ENCODE measurements around the gene GRK4. TPM values are rescaled to one million over a fixed set of nuclear protein-coding genes. Genes with fewer than 3 reads are reported as not detected.
"Not testable (repeated sequence)": the region's sequence is repeated elsewhere in the genome, so short reads cannot be mapped to it uniquely, and the experiment has no call there.

The GRK4 gene
- total RNA-seq, 2 experiments from 2014 or later, result 2.2 to 2.6 TPM

DNA sequence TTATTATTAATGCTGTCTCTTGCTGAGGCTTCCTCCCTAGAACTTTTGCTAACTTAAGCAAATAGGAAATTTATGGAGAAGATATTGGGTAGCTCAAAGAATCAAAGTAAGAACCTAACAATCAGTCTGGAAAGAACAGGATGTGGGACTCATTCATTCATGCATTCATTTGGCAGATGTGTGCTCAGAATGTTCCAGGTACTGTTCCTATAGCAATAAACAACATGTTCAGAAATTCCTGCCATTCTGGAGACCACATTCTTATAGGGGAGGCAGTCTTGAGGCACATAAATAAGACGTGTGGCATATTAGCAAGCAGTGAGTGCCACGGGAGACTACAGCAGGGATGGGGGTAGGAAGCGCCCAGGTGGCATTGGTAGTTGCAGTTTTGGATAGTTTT, 5.0 kb downstream of the GRK4 start:
- Mint-ChIP-seq H3K4me3 (no peak overlapping the region), H3K9me3 (ENCODE audit: insufficient read depth) (no peaks in the 10 kb centered on the region), H3K4me1 (ENCODE audit: low read depth) (peaks cover 11% of the 10 kb centered on the region), H3K27ac (no peak overlapping the region), H3K36me3 (ENCODE audit: low read depth) (no peaks in the 10 kb centered on the region), H3K27me3 (ENCODE audit: low read depth) (no peaks in the 10 kb centered on the region)
- ATAC-seq, result no peak
- CTCF ChIA-PET, result interaction anchor here (2.2 kb wide), 1 partner anchor 10 kb away, joined by 9 read pairs; no protein-coding TSS in a partner anchor
- POLR2A ChIA-PET, result no interaction called here
- no peak for DNase-seq

DNA sequence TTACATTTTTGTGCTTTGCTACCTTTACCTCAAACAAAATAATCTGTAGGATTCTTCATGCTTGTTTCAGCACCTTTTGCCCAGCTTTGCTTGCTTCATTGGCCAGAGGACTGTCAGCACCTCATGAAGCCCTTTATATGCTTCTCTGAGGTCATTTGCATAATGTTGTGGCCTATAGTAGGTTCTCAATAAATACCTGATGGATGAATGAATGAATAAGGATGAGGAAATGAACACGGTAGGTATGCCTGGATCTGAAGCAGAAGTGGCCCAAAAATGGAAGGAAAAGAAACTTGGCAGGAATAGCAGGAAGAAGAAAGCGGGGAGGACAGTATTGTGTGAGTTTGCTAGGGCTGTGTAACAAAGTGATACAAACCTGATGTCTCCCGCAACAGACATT, 7.9 kb downstream of the GRK4 start:
- Mint-ChIP-seq H3K36me3 (ENCODE audit: low read depth) (no peaks in the 10 kb centered on the region), H3K4me3 (no peak overlapping the region), H3K27me3 (ENCODE audit: low read depth) (peaks cover 11% of the 10 kb centered on the region), H3K9me3 (ENCODE audit: insufficient read depth) (no peaks in the 10 kb centered on the region), H3K27ac (no peak overlapping the region), H3K4me1 (ENCODE audit: low read depth) (peaks cover 2% of the 10 kb centered on the region)
- no peak for DNase-seq
- CTCF ChIA-PET, result no interaction called here
- POLR2A ChIA-PET, result interaction anchor here (0.5 kb wide), 1 partner anchor 16 kb away, joined by 3 read pairs; no protein-coding TSS in a partner anchor
- no peak for ATAC-seq

DNA sequence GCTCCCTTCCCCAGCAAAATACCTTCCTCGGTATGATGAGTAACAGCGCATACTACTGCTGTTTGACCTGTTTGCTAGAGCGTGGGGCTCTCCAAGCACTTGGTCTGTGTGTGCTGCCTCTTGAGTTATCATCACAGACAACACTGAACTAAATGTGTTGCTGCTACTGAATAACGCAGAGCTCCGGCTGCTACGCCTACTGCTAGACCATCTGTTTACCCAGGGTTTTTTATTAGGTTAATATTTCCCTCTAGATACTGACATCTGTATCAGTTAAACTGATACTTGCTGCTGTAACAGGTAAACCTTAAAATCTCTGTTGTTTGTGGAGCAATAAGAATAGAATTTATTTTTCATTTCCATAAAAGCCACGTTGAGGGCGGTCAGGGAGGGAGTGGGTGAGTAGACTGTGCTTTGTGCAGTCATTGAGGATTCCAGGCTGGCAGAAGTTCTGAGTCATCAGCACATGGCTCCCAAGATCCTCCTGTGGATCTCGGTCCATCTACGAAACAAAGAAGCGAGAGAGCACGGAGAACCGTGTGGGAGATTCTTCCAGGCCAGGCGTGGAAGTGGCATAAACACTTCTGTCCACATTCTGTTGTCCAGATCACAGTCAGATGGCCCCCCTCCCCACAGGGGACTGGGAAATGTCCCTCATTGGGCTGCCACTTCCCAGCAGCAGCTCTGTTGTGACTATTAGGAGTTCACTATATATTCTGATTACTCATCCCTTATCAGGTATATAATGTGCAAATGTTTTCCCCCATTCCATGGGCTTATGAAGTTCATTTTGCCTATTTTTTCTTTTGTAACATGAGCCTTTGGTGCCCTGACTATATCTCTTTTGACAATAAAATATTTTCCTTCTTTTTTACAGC, 14.1 kb downstream of the GRK4 start:
- H3K4me3 Mint-ChIP-seq, result no peak overlapping the region
- CTCF ChIA-PET, result interaction anchor here (0.7 to 5.2 kb wide), 20 partner anchors 9 to 320 kb away, joined by 3 to 41 read pairs (median 5); partner anchors contain the start of genes GRK4 and NOP14
- POLR2A ChIA-PET, result no interaction called here
- no peak overlapping the region for H3K27ac Mint-ChIP-seq
- H3K9me3 Mint-ChIP-seq (ENCODE audit: insufficient read depth), result no peaks in the 10 kb centered on the region
- peaks cover 2% of the 10 kb centered on the region for H3K4me1 Mint-ChIP-seq (ENCODE audit: low read depth)
- no peak for DNase-seq
- no peaks in the 10 kb centered on the region for H3K36me3 Mint-ChIP-seq (ENCODE audit: low read depth)
- no peak for ATAC-seq
- H3K27me3 Mint-ChIP-seq (ENCODE audit: low read depth), result peaks cover 15% of the 10 kb centered on the region

DNA sequence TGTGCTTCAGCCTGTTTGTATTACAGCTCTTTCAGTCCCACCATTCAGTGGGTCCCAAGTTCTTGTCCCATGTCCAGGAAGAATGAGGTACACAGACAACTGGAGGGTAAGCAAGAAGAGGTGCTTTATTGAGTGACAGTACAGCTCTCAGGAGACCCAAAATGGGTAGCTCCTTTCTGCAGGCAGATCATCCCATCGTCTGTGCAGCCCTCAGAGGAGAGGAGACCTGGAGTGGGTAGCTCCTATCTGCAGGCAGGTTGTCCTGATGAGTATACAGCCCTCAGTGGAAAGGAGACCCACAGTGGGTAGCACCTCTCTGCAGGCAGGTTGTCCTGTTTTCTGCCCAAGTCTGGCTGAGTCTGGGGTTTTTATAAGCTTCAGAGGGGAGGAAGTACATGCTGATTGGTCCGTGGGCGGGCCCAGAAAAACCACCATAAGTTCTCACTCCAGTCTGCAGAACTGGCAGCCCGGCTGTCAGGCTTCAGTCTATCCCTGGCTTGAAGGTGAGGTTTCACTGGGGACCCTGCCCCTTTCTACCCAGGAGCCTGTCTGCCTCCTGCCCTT, 18.0 kb downstream of the GRK4 start:
- no peaks in the 10 kb centered on the region for H3K36me3 Mint-ChIP-seq (ENCODE audit: low read depth)
- no peak overlapping the region for H3K4me3 Mint-ChIP-seq
- no peaks in the 10 kb centered on the region for H3K4me1 Mint-ChIP-seq (ENCODE audit: low read depth)
- H3K27me3 Mint-ChIP-seq (ENCODE audit: low read depth), result peaks cover 14% of the 10 kb centered on the region
- no peaks in the 10 kb centered on the region for H3K9me3 Mint-ChIP-seq (ENCODE audit: insufficient read depth)
- no peak overlapping the region for H3K27ac Mint-ChIP-seq
- ATAC-seq (no peak), DNase-seq (no peak)
- POLR2A ChIA-PET, result no interaction called here
- CTCF ChIA-PET, result interaction anchor here (3.8 kb wide), 1 partner anchor 56 kb away, joined by 25 read pairs; no protein-coding TSS in a partner anchor

DNA sequence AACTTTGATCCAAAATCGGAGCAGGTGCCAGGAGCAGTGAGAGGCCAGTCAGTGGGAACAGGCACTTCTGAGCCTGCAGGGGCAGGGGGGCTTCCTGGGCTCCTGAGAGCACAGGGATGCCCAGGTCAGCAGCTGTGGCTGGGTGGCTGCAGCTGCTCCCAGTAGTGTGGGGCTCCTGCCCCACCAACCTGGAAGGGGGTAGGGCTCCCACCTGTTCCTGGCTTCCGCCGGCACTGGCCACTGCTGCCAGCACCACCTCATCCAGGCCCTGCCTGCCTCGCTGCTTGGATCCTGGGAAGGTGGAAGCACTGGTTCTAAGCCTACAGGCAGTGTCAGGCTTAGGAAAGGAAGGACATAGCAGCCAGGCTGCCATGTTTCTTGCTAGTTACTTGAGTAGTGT, 18.6 kb downstream of the GRK4 start:
- H3K27me3 Mint-ChIP-seq (ENCODE audit: low read depth), result peaks cover 14% of the 10 kb centered on the region
- H3K36me3 Mint-ChIP-seq (ENCODE audit: low read depth), result no peaks in the 10 kb centered on the region

DNA sequence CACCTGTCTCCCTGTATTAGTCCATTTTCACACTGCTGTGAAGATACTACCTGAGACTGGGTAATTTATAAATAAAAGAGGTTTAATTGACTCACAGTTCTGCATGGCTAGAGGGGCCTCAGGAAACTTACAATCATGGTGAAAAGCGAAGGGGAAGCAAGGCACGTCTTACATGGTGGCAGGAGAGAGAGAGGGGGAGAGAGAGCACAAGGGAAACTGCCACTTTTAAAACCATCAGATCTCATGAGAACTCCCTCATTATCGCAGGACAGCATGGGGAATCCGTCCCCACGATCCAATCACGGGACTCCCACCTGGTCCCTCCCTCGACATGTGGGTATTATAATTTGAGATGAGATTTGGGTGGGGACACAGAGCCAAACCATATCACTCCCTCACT, 20.3 kb downstream of the GRK4 start:
- H3K4me3 Mint-ChIP-seq; POLR2A ChIA-PET; DNase-seq; H3K4me1 Mint-ChIP-seq (ENCODE audit: low read depth); H3K36me3 Mint-ChIP-seq (ENCODE audit: low read depth); H3K27ac Mint-ChIP-seq; CTCF ChIA-PET; ATAC-seq; H3K9me3 Mint-ChIP-seq (ENCODE audit: insufficient read depth): not testable (repeated sequence)
- H3K27me3 Mint-ChIP-seq (ENCODE audit: low read depth), result peaks cover 14% of the 10 kb centered on the region

More for the DNA sequence above, 18.6 kb downstream of the GRK4 start:
- POLR2A ChIA-PET, result no interaction called here
- no peak overlapping the region for H3K4me3 Mint-ChIP-seq
- CTCF ChIA-PET, result no interaction called here
- H3K4me1 Mint-ChIP-seq (ENCODE audit: low read depth), result no peaks in the 10 kb centered on the region
- no peak for ATAC-seq
- H3K9me3 Mint-ChIP-seq (ENCODE audit: insufficient read depth), result no peaks in the 10 kb centered on the region
- no peak for DNase-seq
- no peak overlapping the region for H3K27ac Mint-ChIP-seq

DNA sequence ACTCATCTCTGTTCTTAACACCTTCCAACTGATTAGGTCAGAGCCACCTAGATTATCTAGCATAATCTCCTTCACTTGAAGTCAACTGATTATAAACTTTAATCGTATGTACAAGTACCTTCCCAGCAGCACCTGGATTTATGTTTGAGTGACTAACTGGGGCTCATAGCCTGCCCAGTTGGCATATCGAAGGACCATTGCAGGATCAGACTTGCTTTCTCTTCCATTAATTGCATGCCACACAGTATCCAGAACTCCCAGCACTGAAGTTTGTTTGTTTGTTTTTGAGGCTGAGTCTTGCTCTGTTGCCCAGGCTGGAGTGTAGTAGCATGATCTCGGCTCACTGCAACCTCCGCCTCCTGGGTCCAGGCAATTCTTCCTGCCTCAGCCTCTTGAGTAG, 27.9 kb downstream of the GRK4 start:
- no peak for ATAC-seq
- H3K4me3 Mint-ChIP-seq, result no peak overlapping the region
- H3K4me1 Mint-ChIP-seq (ENCODE audit: low read depth), result no peaks in the 10 kb centered on the region
- POLR2A ChIA-PET, result no interaction called here
- CTCF ChIA-PET, result interaction anchor here (0.9 to 1.4 kb wide), 2 partner anchors 13 to 47 kb away, joined by 3 to 6 read pairs; no protein-coding TSS in a partner anchor
- no peaks in the 10 kb centered on the region for H3K9me3 Mint-ChIP-seq (ENCODE audit: insufficient read depth)
- H3K27me3 Mint-ChIP-seq (ENCODE audit: low read depth), result peaks cover 12% of the 10 kb centered on the region
- H3K27ac Mint-ChIP-seq, result no peak overlapping the region
- no peak for DNase-seq
- H3K36me3 Mint-ChIP-seq (ENCODE audit: low read depth), result no peaks in the 10 kb centered on the region

DNA sequence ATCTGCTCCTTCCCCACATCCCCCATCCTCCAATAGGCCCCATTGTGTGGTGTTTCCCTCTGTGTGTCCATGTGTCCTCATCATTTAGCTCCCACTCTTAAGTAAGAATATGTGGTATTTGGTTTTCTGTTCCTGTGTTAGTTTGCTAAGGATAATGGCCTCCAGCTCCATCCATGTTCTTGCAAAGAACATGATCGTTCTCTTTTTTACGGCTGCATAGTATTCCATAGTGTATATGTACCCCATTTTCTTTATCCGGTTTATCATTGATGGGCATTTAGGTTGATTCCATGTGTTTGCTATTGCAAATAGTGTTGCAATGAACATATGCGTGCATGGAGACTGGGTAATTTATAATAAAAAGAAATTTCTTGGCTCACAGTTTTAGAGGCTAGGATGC, 31.5 kb downstream of the GRK4 start:
- ATAC-seq (no peak), DNase-seq (no peak)
- Mint-ChIP-seq H3K36me3 (ENCODE audit: low read depth) (no peaks in the 10 kb centered on the region), H3K27ac (no peak overlapping the region), H3K4me3 (no peak overlapping the region), H3K4me1 (ENCODE audit: low read depth) (no peaks in the 10 kb centered on the region), H3K9me3 (ENCODE audit: insufficient read depth) (no peaks in the 10 kb centered on the region), H3K27me3 (ENCODE audit: low read depth) (peaks cover 22% of the 10 kb centered on the region)
- ChIA-PET POLR2A (interaction anchor here (0.5 kb wide), 1 partner anchor 15 kb away, joined by 3 read pairs; no protein-coding TSS in a partner anchor), CTCF (no interaction called here)

DNA sequence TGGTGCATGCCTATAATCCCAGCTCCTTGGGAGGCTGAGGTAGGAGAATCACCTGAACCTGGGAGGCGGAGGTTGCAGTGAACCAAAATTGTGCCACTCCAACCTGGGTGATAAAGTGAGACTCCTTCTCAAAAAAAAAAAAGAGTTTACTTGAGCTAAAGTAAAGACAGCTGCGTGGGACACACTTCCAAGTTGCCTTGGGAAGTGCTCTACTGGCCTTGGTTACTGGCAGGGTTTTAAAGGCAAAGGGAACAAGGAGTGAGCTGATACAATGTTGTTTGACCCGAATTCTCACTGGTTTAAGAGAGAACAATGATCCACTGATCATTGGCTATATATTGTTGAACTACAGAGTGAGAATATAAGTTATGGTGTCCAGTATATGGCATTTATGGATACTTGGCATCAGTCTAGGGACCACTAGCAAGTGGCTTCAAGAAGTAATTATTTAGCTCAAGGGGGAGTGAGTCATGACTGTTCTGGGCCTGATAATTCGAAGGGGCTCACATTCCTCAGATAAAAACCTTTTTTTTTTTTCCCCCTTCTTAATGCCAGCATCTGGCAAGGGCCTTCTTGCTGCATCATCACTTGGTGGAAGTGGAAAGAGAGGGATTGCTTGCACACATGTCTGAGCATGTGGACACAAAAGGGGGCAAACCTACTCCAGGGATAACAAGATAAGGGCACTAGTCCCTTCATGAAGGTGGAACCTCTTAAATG, 32.3 kb downstream of the GRK4 start:
- H3K9me3 Mint-ChIP-seq (ENCODE audit: insufficient read depth), result no peaks in the 10 kb centered on the region
- ATAC-seq (no peak), DNase-seq (no peak)
- ChIA-PET CTCF (no interaction called here), POLR2A (interaction anchor here (0.6 kb wide), 1 partner anchor 820 kb away, joined by 5 read pairs; no protein-coding TSS in a partner anchor)
- no peaks in the 10 kb centered on the region for H3K36me3 Mint-ChIP-seq (ENCODE audit: low read depth)
- peaks cover 20% of the 10 kb centered on the region for H3K27me3 Mint-ChIP-seq (ENCODE audit: low read depth)
- H3K4me3 Mint-ChIP-seq, result no peak overlapping the region
- no peaks in the 10 kb centered on the region for H3K4me1 Mint-ChIP-seq (ENCODE audit: low read depth)
- H3K27ac Mint-ChIP-seq, result no peak overlapping the region

DNA sequence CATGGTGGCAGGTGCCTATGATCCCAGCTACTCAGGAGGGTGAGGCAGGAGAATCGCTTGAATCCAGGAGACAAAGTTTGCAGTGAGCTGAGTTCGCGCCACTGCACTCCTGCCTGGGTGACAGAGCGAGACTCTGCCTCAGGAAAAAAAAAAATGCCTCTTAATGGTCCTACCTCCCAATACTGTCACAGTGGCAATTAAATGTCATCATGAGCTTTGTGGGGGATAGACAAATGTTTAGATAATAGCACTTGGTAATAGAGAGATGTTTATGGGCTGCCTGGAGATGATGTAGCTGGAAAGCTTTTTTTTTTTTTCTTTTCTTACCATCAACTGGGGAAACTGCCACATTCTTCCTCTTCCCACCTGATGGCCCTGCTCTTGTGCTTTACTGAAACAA, 33.0 kb downstream of the GRK4 start:
- Mint-ChIP-seq H3K27me3 (ENCODE audit: low read depth) (peaks cover 15% of the 10 kb centered on the region), H3K4me1 (ENCODE audit: low read depth) (no peaks in the 10 kb centered on the region), H3K4me3 (no peak overlapping the region), H3K36me3 (ENCODE audit: low read depth) (no peaks in the 10 kb centered on the region), H3K9me3 (ENCODE audit: insufficient read depth) (no peaks in the 10 kb centered on the region), H3K27ac (no peak overlapping the region)
- POLR2A ChIA-PET, result no interaction called here
- CTCF ChIA-PET, result no interaction called here
- ATAC-seq (no peak), DNase-seq (no peak)

DNA sequence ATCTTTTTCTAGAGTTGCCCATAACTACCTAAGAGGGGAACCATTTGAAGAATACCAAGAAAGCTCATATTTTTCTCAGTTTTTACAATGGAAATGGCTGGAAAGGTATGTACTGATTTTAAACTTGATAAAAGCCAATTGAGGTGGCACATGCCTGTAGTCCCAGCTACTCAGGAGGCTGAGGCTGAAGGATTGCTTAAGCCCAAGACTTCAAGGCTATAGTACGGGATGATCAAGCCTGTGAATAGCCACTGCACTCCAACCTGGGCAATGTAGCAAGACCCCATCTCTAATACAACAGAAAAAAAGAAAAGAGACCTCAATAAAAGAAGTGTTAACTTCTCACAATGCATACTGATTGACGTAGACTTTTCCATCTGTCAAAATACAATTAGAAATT, 44.4 kb downstream of the GRK4 start:
- Mint-ChIP-seq H3K27ac (no peak overlapping the region), H3K27me3 (ENCODE audit: low read depth) (peaks cover 3% of the 10 kb centered on the region), H3K4me3 (no peak overlapping the region), H3K9me3 (ENCODE audit: insufficient read depth) (no peaks in the 10 kb centered on the region), H3K4me1 (ENCODE audit: low read depth) (no peaks in the 10 kb centered on the region), H3K36me3 (ENCODE audit: low read depth) (no peaks in the 10 kb centered on the region)
- ChIA-PET POLR2A (no interaction called here), CTCF (no interaction called here)
- ATAC-seq, result no peak
- no peak for DNase-seq

DNA sequence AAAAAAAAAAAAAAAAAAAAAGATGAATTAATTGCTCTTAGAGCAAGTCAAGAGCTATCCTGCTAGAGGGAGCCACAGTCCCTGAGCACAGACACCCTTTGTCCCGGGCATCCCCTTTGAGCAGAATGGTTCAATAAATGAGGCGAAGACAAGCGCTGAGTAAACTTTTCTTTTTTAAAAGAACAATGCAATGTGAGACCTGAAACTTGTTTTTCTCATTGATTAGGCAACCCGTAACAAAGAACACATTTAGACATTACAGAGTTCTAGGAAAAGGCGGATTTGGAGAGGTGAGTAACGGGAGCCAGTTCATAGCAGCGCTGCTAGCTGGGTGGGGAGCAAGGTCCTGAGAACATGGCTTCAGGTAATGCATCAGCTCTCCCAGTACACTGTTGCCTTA, 46.1 kb downstream of the GRK4 start:
- DNase-seq, result peak; percentile 24
- H3K36me3 Mint-ChIP-seq (ENCODE audit: low read depth), result no peaks in the 10 kb centered on the region
- no peaks in the 10 kb centered on the region for H3K9me3 Mint-ChIP-seq (ENCODE audit: insufficient read depth)
- ChIA-PET POLR2A (no interaction called here), CTCF (interaction anchor here (0.8 to 1.2 kb wide), 2 partner anchors 29 to 31 kb away, joined by 3 to 5 read pairs; no protein-coding TSS in a partner anchor)
- no peak overlapping the region for H3K27ac Mint-ChIP-seq
- H3K4me3 Mint-ChIP-seq, result no peak overlapping the region
- H3K27me3 Mint-ChIP-seq (ENCODE audit: low read depth), result peaks cover 3% of the 10 kb centered on the region
- no peak for ATAC-seq
- no peaks in the 10 kb centered on the region for H3K4me1 Mint-ChIP-seq (ENCODE audit: low read depth)

All from activated CD8-positive, alpha-beta T cell treated with anti-CD3 and anti-CD28 coated beads, Interleukin-2, amount 10 ng/mL, durations not matched to agents 7 days and 5 days (primary cell).